ENCODE results near the gene MBD2.
A peak's percentile ranks its signal among the peaks of the same experiment; 100 is the strongest.
"Not testable (repeated sequence)": the region's sequence is repeated elsewhere in the genome, so short reads cannot be mapped to it uniquely, and the experiment has no call there.

The MBD2 gene

DNA sequence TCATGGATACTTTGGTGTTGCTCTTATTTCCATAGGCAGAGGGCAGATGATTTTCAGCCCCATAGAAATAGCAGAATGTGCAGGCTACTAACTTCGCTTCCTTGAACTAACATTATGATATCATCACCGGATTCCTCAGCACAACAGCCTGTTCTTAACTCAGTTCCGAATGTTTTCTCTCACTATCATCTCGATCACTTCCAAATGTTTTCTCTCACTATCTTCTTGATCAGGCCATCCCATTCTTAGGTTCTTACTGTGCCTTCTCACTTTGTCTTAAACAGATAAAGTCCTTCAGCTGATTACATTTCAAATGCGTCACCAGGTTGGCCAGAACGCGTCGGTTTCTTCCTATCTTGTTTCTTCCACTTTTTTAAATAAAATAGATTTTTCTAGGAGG, 11.4 kb upstream of the MBD2 start:
- DNase-seq: no peak

DNA sequence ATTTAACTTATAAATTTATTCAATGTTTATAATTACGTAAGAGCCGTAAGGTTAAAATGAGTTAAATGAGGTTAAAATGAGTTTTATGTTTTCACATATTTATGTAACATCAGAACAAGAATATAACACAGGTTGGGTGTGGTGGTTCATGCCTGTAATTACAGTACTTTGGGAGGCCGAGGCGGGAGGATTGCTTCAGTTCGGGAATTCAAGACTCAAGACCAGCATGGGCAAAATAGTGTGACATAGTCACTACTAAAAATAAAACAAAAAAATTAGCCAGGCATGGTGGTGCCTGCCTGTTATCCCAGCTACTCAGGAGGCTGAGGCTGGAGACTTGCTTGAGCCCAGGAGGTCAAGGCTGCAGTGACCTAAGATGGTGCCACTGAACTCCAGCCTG, 9.3 kb upstream of the MBD2 start:
- DNase-seq: no peak

DNA sequence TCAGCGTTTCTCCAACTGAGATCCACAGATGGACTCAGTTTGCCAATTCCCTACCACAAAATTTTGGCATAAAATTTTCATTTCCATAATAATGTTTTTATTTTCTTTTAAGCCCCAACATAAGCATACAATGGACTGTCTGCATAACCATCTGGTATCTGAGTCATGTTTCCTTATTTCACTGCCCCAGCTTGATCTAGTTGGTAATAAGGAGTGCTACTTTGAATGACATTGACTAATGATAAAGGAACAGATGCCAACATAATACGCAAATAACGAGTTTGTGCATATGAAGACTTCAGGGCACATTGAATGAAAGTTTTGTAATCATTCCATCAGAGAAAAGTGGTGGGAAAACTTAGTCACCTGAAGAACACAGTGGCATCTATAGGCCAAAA, 8.8 kb upstream of the MBD2 start:
- no peak for DNase-seq

DNA sequence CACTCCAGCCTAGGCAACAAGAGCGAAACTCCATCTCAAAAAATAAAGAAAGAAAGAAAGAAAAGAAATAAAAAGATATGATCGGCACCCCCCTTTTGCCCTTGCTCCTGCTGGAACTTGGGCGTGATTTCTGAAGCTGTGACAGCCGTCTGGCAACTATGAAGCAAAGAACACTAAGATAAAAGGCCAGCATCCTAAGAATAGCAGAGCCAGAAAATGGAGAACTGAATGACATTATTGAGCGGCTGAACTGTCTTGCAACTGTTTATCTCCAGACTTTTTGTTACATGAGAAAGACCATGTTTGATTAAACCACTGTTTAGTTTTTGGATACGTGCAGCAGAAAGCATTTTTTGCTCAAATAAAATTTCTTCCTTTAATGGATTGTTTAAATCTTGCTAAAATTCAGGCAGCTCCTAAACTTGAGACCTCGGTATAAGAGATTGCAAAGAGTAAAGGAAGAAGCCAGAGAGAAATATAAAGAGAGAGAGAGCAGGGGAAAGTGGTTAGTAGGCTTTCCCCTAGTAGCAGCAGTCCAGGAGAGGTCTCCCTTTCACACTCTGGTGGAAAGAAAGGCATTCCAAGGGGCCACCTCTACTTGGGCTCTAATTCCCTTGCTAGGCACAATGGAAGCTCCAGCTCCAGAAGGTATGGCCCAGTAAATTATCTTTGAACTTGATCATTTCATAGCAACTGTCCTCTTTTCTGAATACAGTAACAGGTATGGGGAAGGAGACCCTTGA, 8.2 kb upstream of the MBD2 start:
- no peak for DNase-seq

DNA sequence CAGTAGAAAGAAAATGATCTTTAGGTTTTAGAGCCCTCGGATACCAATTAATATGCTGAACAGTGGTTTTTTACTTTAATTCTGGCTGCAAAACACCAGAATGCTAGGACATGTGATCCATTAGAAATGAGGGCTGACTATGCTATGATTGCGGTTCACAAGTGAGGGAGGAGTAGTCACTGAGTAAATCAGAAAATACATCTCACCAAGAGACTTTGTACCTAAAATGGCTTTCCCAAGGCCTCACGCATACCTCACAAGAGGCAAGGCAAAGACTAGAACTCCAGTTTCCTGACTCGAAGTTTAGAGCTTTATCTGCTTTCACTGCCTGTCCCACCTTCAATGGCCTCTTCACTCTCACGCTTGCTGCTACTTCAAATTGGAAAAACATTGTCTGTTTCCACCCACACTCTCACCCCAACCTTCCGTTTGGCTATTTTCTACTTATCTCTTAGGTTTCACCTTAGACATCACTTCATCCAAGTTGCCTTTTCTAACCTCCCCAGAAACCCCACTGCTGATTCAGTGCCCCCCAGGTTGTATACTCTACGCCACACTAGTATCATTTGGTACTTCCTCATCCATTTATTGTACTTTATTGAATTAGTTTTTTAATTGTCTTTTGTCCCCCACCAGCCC, 5.1 kb upstream of the MBD2 start:
- DNase-seq: no peak

DNA sequence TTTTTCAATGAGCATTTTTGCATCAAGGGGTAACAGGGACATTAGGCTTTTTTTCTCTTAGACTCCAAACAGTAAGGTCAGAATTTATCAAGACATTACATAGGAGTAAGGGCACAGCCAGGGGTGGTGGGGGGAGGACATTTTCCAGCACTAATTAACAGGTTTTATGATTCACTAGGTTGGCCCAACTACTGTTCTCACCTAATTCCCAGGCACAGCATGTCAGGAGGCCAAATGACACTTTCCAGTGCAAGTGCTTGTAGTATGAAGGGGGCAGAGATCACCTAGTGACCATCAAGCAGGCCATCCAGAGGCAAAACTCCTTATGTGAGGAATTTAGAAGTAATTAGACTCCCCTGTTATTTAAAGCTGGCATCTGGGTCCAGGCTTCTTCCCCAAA, 3.9 kb upstream of the MBD2 start:
- no peak for DNase-seq

DNA sequence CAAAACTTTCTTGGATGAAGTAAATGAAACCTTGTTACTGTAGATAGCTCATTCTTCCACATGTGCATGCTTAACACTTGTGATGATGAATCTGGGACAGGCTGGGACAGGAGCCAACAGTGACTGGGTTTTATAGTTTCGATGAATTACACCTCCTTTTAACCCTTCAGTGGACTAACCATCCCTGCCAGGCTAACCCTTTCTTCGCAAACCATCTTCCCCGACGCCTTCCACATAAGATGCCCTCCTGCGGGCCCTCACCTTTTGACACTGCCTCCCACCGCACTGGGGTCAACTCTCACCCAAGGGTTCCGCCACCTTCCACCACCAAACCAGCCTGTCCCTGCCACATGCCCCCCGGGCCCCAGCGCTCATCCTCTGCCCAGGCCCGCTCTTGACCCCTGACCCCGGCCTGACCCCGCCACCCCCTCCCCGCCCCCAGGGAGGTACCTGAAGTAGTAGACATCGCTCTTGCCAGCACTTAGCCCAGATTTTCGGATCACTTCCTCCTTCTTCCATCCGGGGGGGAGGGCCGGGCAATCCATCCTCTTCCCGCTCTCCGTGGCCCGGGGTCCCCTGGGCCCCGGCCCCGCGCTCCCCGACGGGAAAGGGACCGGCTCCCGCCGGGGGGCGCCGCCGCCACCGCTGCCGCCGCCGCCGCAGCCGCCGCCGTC, 764 bp downstream of the MBD2 start:
- peak; percentile 84 for DNase-seq

DNA sequence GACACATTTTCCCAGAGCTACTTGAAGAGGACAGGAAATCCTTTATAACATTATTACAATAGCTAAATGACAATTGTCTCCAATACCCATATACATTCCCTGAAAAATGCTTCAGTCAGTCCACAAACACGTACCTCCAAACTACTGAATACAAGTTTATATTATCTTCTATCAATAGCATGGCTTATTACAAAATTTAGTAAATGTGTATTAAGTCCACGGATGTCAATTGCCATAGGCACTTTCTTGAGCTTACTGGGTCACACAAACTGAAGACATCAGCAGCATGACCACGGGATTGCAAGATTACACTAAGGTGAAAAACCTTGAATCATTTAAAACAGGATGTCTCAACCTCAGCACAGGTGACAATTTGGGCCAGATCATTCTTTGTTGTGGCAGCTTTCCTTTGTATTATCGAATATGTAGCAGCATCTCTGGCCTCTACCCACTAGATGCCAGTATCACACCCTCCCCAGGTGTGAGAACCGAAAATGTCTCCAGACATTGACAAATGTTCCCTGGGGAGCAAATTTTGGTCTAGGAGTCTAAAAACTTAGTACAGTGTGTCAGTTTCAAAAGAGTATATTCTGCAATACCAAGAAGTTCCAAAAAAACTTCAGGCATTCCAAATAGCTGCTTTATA, 1.4 kb downstream of the MBD2 start:
- peak; percentile 79 for DNase-seq

DNA sequence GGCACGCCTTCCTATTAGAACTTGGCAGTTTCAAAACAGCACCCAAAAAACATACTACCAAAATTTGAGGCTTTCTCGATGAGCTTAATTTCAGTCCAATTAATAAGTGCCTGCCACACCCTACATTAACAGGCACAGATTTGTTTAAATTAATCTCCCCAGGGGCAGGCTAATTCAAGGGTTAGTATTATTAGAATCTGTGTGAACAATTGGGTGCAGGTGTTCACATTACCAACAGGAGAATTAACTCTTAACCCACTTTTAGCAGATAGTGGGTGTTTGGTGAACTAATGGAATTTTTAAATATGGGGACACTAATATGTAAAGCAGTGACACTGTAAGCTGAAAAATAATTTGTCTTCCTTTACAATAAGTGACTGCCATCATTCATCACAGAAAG, 4.1 kb downstream of the MBD2 start:
- DNase-seq: no peak

DNA sequence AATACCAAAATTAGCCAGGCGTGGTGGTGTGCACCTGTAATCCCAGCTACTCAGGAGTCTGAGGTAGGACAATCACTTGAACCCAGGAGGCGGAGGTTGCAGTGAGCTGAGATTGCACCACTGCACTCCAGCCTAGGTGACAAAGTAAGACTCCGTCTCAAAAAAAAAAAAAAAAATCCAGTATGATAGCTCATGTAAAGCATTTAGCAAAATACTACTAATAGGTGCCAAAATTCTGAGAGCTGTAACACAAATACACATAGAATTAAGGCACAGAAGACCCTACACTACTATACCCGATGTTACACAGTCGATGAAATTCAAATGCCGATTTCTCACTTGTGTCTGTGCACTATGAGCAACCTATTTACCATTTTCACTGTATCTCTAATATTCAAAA, 5.7 kb downstream of the MBD2 start:
- not testable (repeated sequence) for DNase-seq

DNA sequence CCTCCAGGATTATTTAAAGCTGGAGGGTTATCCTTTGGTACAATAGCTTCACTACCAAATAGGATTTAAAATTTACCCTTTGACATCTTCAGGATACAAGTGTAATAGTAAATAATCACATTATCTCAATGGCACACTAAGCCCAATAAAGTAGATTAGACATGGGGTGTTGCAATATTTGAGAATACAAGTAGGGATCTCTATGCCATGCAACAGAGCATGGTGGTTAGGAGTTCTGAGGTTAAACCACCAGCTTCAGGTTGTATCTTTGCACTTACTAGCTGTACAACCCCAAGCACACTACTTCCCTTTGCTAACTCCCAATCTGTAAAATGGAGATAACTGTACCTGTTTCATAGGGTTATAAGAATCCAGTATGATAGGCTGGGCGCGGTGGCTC, 6.2 kb downstream of the MBD2 start:
- no peak for DNase-seq

DNA sequence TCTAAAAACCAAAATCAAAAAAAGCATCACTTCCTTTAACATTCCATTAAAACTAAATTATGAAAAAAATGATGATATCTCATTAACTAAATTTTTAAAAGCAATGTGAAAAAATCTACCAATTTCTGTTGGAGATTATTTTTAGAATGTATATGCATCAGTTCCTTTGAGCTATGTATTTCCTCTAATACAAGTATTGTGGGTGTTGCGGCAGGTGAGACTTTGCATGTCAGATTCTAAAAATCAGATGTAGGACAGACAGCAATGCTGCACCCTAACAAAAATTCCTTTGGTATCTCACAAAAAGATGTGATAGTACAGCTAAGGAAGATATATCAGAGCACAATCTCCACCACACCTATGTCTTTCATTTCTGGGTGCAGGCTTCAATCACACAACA, 6.8 kb downstream of the MBD2 start:
- no peak for DNase-seq

DNA sequence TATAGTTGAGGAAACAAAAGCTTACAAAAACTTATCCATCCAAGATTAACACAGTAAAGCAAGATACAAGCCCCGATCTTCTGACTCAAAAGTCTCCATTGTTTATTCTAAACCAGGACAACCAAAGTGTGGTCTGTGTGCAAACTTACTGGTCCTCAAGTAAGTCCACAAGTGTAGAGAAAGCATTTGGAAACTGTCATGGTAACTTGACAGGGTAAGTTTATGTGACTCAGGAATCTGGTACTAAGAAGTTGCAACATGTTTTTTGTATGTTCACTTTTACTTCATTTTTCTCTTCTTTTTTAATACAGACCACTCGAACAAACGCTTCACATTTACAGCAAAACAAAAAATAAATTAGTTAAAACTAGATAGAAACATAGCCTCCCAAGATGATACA, 9.4 kb downstream of the MBD2 start:
- DNase-seq: no peak

DNA sequence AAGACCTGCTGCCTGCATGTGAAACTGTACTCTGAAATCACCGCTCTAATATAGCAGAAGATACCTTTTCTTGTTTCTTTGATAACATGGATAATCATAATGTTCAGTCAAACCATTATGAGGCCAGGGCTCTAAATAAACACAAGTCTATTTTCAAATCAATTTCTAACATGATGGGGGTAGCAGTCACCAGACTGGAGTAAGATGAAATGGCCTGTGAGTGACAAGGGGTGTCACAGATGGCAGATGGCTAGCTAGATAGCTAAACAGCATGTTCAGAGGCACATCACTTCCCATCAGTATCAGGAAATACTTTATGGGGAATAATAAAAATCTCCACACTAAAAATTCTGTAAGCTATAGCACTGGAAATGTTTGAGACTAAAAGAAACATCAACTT, 14.0 kb downstream of the MBD2 start:
- DNase-seq: no peak

DNA sequence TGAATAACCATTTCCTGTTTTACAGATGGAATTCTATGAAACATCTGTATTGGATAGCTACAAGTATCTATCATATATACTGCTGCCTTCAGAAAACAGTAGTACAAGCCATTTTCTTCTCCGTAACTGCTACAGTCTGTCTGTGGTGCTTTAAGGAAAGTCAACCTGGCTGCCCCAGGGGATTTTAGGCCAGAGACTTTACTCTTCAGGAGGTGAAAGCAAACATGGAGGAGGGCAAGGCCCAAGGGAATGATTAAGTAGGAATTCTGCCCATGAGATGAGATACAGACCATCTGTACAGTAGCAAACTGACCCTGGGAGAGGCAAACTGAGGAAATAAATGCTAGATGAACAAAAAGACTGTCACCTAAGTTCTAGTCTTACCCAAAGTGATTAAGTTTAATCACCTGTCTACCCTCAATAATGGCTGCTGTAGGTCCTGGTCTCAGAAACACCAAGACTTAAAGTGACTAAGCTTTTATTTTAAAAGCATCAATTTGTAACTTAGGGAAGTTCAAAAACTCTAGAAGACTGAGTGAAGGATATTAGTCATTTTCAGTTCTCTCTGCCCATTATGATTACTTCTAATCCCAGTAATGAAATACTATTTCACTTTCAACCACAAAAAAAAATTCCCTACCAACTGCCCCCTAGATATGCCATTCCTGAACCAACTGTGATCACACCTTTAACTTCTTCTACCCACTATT, 14.8 kb downstream of the MBD2 start:
- no peak for DNase-seq

DNA sequence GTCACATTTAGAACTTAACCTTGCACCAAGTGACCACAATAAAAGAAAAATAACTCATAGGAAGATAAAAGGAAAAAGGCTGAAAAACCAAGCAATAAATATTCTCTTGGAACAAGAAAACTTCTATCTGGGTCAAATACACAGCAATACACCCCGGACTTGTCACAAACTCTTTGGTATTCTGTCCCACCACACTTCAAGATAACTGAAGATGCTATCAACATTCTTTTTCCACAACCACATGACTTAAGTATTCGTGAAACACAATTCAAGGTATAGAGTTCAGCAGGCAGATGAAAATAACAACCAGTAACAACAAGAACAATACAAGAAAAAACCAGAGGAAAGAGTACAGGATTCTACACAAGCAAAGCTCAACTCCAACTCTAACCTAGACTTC, 18.0 kb downstream of the MBD2 start:
- DNase-seq: no peak

DNA sequence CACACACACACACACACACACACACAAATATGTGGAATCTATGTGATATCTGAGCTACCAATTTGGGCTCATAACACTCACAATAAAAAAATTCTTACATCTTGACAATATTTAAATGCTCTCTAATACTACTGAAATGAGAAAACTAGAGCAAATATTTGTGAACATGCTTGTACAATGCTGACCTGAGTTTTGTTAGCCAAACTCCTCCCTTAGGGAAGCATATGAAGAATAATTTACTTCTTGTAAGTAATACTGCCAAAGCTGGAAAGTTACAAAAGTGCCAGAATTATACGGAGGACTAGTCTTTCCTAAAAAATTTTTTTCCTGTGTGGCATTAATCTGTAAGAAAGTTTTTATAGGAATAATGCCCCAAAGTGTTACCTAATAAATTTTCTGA, 18.5 kb downstream of the MBD2 start:
- DNase-seq: no peak

DNA sequence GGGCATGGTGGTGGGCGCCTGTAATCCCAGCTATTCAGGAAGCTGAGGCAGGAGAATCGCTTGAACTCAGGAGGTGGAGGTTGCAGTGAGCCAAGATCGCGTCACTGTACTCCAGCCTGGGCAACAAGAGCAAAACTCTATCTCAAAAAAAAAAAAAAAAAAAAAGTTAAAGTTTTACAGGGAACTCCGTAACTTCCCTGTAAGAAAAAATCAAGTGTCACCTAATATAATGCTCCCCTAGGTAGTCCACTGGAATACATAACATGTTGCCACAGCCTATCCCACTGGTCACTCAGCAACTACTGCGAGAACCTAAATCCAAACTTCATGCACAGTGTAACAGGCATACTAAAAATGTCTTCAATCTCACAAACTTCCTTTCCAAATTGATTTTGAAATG, 19.0 kb downstream of the MBD2 start:
- not testable (repeated sequence) for DNase-seq

DNA sequence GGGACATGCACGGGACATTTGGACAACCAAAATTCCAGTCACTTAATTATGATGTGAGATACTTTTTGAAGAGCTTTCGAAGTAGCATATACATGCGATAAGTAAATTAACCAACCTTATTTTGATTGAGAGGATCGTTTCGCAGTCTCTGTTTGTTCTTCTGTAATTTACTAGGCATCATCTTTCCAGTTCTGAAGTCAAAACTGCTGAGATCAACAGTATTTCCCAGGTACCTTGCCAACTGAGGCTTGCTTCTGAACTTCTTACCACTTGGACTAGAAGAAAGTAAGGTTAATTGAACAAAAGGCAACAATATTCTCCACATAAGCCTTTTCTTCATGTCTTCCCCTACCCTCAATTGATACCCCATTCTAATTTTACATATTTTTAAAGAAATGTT, 19.6 kb downstream of the MBD2 start:
- no peak for DNase-seq

DNA sequence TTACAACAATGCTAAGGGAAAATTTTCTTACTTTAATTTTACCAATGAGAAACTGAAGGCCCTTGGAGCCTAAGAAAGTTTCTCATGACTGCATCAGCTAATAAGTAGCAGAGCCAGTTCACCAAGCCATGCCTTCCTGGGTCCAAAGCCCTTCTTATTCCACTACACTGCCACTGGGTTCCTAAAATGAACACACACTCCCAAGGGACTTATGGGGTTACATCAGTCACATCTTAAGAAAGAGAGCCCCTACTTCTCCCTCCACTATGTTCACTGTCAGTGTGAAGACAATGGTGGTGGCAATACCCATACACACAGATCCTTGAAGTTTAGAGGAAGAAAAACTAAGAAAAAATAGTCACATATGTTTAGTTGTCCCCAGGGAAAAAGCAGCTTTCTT, 20.6 kb downstream of the MBD2 start:
- no peak for DNase-seq

DNA sequence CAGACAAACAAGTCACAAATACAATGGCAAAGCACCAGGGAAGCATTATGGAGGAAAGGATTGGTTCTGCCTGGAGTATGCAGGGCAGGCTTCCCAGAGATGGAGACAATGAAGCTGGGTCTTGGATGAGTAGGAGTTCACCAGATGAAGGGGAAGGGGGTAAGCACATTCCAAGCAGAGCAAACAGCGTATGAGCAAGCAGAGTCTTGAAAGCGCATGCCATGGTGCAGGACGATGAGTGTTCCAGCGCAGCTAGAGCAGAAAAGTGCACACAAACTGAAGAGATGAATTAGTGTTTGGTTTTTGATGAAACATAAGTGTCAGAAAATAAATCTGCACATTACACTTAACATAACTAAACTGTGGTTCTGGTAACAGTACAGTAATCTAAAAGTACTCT, 21.6 kb downstream of the MBD2 start:
- no peak for DNase-seq

DNA sequence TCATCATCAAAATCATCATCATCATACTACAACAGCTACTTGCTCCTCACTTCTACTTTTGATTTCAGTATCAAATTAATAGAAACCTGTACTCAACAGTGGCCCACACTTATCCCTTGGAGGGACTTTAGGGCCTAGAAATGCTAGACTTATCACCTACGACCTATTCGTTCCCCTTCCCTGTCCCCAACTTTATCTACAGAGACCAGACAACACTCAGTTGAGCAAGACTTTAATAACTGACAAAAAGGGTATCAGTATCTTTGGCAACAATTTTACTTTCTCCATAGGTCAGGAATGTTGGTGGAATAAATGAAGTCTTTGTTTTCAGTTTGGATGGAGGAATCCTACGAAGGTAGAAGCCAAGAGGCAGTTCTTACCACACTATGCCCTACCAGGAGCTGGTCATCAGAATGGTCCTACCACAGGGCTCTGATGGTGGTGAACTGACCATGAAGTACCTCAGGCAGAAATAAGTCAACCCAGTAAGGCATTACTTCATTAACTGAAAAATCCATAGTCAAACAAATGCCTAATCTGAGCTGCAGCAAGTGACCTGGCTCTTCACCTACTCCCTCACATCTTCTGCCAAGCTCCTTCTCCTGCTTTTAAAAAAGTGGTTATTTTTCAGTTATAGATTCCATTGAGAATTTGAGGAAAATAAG, 26.6 kb downstream of the MBD2 start:
- DNase-seq: no peak

DNA sequence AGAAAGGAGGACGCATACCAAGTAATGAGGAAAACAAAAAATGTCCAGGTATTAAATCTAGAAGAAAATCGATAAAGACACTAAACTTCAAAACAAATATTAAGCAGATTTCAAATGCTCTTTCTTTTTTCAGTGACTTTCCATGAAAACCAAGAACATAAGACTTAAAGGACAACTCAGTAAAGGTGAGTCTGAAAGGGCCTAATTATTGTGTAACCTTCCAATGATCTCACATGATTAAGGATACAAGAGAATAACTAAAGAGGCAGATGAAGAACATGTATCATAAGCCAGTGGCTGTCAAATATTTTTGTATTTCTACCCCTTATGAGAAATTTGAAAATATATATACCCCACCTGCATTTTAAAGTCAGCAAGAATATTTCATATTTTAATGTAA, 30.7 kb downstream of the MBD2 start:
- no peak for DNase-seq
